GM18867 (cell line): ENCODE data around the gene PSMD6.
A peak's percentile ranks its signal among the peaks of the same experiment; 100 is the strongest.

Experiments used
- ATAC-seq: cut with Tn5 transposase; IDR thresholded peaks from one replicate; pipeline ENCODE4 v1.9.1; 2021; ENCODE audit warnings: mild to moderate bottlenecking, moderate library complexity; ENCODE audit not compliant: unreplicated experiment

PSMD6 gene

GRCh38 chr3:64011685-64012084, 11.6 kb downstream of the PSMD6 start:
- ATAC-seq: no peak

DNA sequence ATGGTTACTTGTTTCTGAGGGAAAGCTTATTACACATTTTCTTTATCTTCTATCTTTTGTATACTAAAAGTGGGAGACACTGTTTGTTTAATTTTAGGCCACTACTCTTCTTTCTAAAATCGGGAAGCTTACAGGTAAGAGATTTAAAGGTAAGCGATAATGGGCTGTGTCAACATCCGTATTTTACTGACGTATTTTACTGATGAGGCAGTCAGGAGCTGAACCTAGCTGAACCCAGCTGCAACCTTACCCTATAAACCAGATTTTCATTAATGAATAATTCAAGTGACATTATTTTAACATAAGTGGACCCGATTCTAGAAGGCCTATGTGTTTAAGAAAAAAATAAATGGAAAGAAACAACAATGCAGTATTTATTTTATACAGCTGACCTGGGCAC, 13.1 kb downstream of the PSMD6 start:
- no peak for ATAC-seq

DNA sequence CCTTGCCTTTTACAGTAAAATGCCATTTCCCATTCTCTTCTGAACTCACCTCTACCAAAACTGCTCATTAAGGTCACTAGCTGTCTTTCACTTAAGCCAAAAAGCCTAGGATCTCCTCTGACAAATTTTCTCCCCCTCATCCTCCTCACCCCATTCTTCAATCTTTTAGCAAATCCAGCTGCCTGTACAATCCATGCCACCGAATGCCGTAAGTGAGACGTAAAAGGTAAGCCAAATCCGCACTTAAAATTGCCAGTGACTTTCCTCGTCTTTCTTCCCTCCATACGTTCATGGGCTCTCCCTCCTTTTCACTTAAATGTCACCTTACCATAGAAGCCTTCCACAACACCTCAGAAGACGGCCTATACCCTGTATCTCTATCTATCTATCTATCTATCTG, 13.8 kb downstream of the PSMD6 start:
- no peak for ATAC-seq

DNA sequence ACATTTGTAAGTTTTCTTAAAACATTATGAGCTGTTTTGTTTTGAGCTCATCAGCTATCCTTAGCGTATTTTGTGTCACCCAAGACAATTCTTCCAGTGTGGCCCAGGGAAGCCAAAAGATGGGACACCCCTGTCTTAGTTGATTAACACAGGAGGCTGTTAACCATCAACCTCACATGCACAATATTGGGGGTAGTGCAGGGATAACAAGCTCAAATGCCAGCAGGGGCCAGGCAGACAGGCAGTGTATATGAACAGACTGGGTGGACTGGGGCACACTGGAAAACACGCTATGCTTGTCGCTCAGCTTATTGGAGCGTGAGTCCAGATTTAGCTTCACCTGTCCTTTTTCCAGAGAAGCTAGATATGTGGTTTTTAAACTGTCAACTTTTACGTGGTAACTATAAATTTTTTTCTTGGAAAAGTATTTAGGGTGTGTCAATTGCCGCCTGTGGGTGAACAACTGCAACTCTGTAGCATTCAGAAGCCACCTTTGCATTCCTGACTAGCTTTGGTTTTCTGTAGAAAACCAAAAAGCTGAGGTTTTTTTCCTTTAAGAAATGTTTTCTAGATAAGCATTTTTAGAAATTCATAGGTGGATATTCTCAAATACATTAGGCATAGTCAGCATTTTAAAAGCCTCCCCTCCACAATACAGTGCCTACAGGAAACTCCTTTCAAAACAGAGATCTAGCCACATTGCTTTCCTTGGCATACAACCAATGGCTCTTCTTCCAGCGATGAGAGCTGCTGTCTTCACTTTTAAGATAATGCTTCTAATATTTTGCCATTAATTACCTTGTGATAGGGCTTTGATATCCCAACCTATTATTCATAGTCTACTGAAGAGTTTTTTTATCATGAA, 14.6 kb downstream of the PSMD6 start:
- ATAC-seq: no peak

DNA sequence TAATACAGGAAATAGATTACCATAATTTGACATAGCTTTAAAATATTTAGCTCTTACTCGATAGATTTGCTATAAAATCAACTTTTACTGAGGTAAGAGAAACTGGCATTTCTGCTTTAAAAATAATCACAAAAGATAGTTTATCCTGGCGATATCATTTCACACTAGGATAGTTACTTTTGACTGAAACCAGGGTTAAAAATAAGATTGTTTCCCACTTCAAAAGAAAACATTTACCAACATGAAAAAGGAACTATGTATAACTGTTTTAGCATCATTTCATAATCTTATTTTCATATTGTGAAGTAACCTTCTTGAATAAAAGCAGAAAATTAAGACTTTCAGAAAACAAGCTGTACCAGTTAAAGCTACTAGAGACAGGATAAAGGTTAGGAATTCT, 15.3 kb downstream of the PSMD6 start:
- no peak for ATAC-seq

- ATAC-seq: no peak
These were observed 19.7 kb downstream of the PSMD6 start for GRCh38 chr3:64003589-64003988.

- no peak for ATAC-seq
These were observed 21.1 kb downstream of the PSMD6 start for GRCh38 chr3:64002233-64002632.

GRCh38 chr3:64000453-64001055, 22.7 kb downstream of the PSMD6 start:
- ATAC-seq: no peak

DNA sequence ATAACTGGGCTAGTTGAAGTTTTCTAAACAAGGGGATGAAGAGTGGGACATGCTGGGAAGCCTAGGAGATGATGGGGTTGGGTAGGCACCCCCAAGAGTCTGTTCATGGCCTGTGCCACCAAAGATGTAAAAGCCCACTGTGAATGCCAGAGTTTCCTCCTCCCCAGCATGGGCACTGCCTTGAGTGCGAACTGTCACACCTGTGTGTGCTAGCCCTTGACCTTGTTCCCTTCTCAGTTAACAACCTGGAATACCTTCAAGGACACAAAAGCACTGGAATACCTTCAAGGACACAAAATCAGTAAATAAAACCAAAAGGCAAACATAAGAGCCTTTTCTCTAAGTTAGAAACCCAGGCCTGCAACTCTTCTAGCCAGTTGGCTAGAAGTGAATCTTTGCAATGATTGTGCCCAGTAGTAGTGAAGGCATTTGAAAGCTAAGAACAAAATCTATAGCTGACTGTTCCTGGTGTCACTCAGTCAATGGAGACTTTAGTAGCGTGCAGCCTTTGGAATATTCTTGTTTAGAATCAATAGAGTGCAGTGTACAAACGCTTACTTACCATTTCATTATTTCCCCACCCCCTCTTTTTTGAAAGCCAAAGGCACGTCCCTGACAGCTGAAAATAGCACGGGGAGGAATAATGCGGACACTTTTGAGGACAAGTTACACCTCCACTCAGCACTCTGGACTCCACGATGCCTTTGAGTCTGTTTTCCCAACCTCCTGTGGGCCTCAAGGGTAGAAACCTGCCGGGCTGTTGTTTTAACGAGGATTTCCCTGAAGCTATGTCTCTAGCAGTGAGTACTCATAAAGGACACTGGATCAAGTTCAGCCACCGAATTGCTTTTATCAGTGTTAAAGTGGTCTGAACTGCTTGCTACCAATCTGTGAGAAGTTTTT, 24.2 kb downstream of the PSMD6 start:
- no peak for ATAC-seq

- no peak for ATAC-seq
These were observed 28.2 kb downstream of the PSMD6 start for GRCh38 chr3:63995086-63995485.

DNA sequence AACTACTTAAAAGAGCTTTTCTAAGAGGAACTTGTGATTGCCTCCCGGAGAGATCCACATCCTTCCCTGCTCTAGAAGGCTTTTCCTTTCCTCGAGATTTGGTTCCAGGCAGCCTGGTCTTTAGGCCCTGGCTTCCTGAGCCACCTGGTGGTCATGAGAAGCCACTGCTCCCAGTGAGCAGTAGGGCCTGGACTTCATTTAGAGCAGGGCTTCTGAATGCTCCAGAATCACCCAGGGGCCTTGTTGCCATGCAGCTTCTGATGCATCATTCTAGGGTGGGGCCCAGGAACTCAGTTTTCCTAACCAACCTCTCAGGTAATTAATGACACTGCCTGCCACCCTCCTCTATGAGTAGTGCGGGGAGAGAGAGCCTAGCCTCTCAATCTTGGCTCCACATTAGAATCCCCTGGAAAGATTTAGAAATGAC, 29.6 kb downstream of the PSMD6 start:
- ATAC-seq: peak; percentile 93

- ATAC-seq: no peak
These were observed 30.6 kb downstream of the PSMD6 start for GRCh38 chr3:63992516-63993209.

GRCh38 chr3:63991666-63992065, 31.6 kb downstream of the PSMD6 start:
- ATAC-seq: no peak

- no peak for ATAC-seq
These were observed 32.6 kb downstream of the PSMD6 start for GRCh38 chr3:63990733-63991132.

DNA sequence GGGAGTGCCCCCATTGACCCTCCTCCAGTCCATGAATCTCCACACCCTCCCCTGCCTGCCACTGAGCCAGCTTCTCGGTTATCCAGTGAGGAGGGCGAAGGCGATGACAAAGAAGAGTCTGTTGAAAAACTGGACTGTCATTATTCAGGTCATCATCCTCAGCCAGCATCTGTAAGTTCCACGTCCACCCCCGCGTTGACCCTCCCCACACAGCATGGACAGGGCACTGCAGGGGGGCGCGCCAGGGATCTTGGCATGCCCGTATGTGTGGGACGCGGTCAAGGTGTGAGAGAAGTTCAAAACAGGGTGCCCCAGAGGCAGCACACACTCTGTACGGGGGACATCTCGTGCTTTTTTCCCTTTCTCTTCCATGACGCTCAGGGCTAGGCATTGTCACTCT, 33.1 kb downstream of the PSMD6 start:
- no peak for ATAC-seq

GRCh38 chr3:63988943-63989342, 34.4 kb downstream of the PSMD6 start:
- no peak for ATAC-seq

DNA sequence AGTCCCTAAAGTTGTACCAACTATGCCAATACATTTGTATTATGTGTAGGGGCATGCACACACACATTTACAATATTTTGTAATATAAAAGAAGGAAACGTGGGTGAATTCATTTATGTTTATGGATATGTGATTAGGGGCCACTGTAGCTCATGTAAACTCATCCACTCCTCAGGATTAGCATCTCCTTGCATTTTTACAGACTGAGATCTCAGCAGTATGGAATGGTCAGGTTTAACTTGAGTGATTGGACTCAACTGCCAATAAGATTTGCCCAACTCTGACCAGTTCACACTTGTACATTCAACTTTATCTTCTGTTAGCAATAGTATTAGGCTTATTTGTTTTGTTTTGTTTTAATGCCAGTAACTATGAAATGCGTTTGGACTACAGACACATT, 36.5 kb downstream of the PSMD6 start:
- no peak for ATAC-seq

GRCh38 chr3:63986146-63986545, 37.1 kb downstream of the PSMD6 start:
- no peak for ATAC-seq

DNA sequence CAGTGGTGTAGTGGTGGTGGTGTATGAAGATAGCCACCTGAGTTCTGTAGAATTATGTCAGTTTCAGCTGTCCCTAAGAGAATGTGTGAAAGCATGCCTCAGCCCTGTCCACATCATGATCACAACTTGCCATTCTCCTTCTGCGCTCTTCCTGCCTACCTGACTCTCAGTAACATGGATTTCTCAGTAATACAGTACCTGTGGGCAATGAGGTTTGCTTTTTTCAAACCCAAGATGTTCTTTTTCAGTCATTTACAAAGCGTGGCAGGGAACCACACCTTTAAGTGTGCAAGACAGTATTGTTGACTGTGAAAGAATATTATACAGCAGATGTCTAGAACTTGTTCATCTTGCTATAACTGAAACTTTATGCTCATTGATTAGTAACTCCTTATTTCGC, 38.9 kb downstream of the PSMD6 start:
- ATAC-seq: no peak

DNA sequence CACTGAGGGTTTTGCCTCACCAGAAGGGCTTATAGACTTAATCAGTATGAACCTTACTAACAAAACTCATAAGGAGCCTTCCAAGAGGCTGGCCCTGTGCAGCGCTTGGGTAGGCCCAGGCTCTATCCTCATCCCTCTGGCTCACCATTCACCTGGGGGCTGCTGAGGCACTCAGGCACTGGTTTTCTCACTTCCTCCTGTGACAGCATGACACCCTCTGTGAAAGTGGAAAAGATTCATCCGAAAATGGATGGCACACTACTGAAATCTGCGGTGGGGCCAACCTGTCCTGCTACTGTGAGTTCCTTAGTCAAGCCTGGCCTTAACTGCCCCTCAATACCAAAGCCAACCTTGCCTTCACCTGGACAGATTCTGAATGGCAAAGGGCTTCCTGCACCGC, 41.3 kb downstream of the PSMD6 start:
- ATAC-seq: no peak
